Astrocyte of the cerebellum (primary cell): Measurements from ENCODE around the gene RPP14.
A peak's percentile ranks its signal among the peaks of the same experiment; 100 is the strongest.

ENCODE experiments used
- DNase-seq: peaks from one replicate; pipeline ENCODE4 v3.0.0-alpha.2; 2011; ENCODE audit warnings: low read depth
- H3K4me3 ChIP-seq: 2 replicates; pipeline ENCODE4 v1.5.1; 2011; ENCODE audit warnings: mild to moderate bottlenecking, low read depth, low read length, moderate library complexity
- in situ Hi-C: cut with HindIII; loops from 2 replicates; pipeline ENCODE4 v1.10.0; 2017; ENCODE audit warnings: low sequenced_read_pairs
- TF ChIP-seq, protein P1 (sequence below): IDR thresholded peaks from 2 replicates; pipeline ENCODE4 v1.5.1; 2012; ENCODE audit warnings: low read length, low read depth, moderate library complexity, mild to moderate bottlenecking; ENCODE audit errors: missing control alignments

RPP14 gene

GRCh38 chr3:58299075-58299474 is 7.0 kb upstream of the RPP14 start:
- TF ChIP-seq, protein P1, sequence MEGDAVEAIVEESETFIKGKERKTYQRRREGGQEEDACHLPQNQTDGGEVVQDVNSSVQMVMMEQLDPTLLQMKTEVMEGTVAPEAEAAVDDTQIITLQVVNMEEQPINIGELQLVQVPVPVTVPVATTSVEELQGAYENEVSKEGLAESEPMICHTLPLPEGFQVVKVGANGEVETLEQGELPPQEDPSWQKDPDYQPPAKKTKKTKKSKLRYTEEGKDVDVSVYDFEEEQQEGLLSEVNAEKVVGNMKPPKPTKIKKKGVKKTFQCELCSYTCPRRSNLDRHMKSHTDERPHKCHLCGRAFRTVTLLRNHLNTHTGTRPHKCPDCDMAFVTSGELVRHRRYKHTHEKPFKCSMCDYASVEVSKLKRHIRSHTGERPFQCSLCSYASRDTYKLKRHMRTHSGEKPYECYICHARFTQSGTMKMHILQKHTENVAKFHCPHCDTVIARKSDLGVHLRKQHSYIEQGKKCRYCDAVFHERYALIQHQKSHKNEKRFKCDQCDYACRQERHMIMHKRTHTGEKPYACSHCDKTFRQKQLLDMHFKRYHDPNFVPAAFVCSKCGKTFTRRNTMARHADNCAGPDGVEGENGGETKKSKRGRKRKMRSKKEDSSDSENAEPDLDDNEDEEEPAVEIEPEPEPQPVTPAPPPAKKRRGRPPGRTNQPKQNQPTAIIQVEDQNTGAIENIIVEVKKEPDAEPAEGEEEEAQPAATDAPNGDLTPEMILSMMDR: no peak
- in situ Hi-C loops: no loop called here
- no peak overlapping the region for H3K4me3 ChIP-seq
- DNase-seq: no peak

DNA sequence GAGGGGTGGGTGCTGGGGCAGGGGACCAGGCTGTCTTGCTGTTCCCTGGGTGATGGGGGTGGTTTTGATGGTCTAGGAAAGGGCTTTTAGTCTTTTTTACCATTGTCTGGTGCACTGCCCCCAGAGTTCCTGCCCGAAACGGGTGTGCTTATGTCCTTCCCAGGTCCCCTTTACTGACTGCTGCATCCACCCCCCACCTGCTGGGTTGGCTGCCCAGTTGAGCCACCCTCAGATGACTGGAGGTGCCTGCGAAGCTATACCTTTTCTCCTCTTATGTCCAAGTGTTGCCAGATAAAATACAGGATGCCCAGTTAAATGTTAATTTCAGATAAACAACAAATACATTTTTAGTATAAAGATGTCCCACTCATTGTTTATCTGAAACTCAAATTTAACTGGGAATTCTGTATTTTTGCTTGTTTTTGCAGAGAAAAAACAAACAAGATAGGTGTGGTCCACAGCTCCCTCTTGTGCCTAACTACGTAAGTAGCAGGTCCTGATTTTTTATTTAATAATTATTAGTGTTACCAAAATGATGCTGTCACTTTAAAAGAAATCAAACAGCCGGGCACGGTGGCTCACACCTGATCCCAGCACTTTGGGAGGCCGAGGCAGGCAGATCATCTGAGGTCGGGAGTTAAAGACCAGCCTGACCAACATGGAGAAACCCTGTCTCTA is 6.1 kb upstream of the RPP14 start:
- in situ Hi-C loops: no loop called here
- DNase-seq: no peak
- TF ChIP-seq, protein P1: peak; percentile 44
- H3K4me3 ChIP-seq: no peak overlapping the region

GRCh38 chr3:58307639-58308215 is 1.7 kb downstream of the RPP14 start:
- peak overlapping the region; percentile 91 for H3K4me3 ChIP-seq
- peak; percentile 29 for DNase-seq
- TF ChIP-seq, protein P1: peak; percentile 36
- in situ Hi-C loops: no loop called here

- DNase-seq: no peak
- TF ChIP-seq, protein P1: no peak
- H3K4me3 ChIP-seq: no peak overlapping the region
- in situ Hi-C loops: no loop called here
Measured at GRCh38 chr3:58308728-58309127, 2.7 kb downstream of the RPP14 start.

- no peak overlapping the region for H3K4me3 ChIP-seq
- DNase-seq: no peak
- in situ Hi-C loops: no loop called here
- TF ChIP-seq, protein P1: no peak
Measured at GRCh38 chr3:58317811-58318210, 11.8 kb downstream of the RPP14 start.

DNA sequence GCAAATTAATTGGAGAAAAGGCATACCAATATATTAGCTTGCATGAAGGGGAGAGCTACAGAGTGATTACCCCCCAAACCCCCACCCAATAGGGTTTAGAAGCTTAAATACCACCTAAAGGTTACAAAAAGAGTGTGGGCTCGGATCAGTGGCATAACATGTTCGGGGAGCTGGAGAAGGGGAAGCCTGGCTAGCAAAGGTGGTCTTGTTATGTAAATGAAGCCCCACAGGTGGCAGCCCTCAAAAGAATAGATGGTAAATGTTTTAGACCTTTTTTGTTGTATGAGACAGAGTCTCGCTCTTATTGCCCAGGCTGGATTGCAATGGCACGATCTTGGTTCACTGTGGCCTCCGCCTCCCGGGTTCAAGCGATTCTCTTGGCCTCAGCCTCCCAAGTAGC is 15.7 kb downstream of the RPP14 start:
- TF ChIP-seq, protein P1: no peak
- DNase-seq: no peak
- no peak overlapping the region for H3K4me3 ChIP-seq
- in situ Hi-C loops: loop anchor here (5.0 kb wide), 1 partner anchor 91 kb away; no protein-coding TSS in a partner anchor
